SKM-1 treated with dmso at 0.1 percent for 144 hours (cell line): ENCODE data around the gene DLAT.
"Not testable (repeated sequence)": the region's sequence is repeated elsewhere in the genome, so short reads cannot be mapped to it uniquely, and the experiment has no call there.

ENCODE experiments used
- DNase-seq: peaks from one replicate; lab custom pipeline; 2025; ENCODE audit not compliant: unreplicated experiment; lab: John Stamatoyannopoulos, UW

DLAT gene

GRCh38 chr11:112004389-112004788 is 20.8 kb upstream of the DLAT start:
- peak; percentile 19 for DNase-seq

- DNase-seq: no peak
Observed at GRCh38 chr11:112005422-112006094, 19.6 kb upstream of the DLAT start.

GRCh38 chr11:112006095-112006441 is 19.1 kb upstream of the DLAT start:
- DNase-seq: not testable (repeated sequence)

GRCh38 chr11:112011451-112011850 is 13.8 kb upstream of the DLAT start:
- not testable (repeated sequence) for DNase-seq

- no peak for DNase-seq
Observed at GRCh38 chr11:112012874-112013273, 12.3 kb upstream of the DLAT start.

- no peak for DNase-seq
Observed at GRCh38 chr11:112013497-112014164, 11.6 kb upstream of the DLAT start.

- no peak for DNase-seq
Observed at GRCh38 chr11:112016088-112016764, 9.0 kb upstream of the DLAT start.

GRCh38 chr11:112016765-112017376 is 8.3 kb upstream of the DLAT start:
- no peak for DNase-seq

GRCh38 chr11:112017538-112017937 is 7.7 kb upstream of the DLAT start:
- no peak for DNase-seq

GRCh38 chr11:112019066-112019465 is 6.1 kb upstream of the DLAT start:
- no peak for DNase-seq

- DNase-seq: no peak
Observed at GRCh38 chr11:112023104-112023503, 2.1 kb upstream of the DLAT start.

GRCh38 chr11:112024178-112024772 is 933 bp upstream of the DLAT start:
- peak; percentile 74 for DNase-seq

- DNase-seq: peak; percentile 32
Observed at GRCh38 chr11:112025707-112026106, 499 bp downstream of the DLAT start.

- DNase-seq: not testable (repeated sequence)
Observed at GRCh38 chr11:112026784-112027410, 1.7 kb downstream of the DLAT start.

GRCh38 chr11:112029460-112029859 is 4.3 kb downstream of the DLAT start:
- no peak for DNase-seq

GRCh38 chr11:112033902-112034301 is 8.7 kb downstream of the DLAT start:
- DNase-seq: no peak

GRCh38 chr11:112037527-112037926 is 12.3 kb downstream of the DLAT start:
- no peak for DNase-seq

GRCh38 chr11:112042161-112042960 is 17.2 kb downstream of the DLAT start:
- DNase-seq: no peak

GRCh38 chr11:112042961-112043304 is 17.7 kb downstream of the DLAT start:
- no peak for DNase-seq

- no peak for DNase-seq
Observed at GRCh38 chr11:112044961-112045360, 19.8 kb downstream of the DLAT start.
